ENCODE data around the gene UPK1B.

DNA sequence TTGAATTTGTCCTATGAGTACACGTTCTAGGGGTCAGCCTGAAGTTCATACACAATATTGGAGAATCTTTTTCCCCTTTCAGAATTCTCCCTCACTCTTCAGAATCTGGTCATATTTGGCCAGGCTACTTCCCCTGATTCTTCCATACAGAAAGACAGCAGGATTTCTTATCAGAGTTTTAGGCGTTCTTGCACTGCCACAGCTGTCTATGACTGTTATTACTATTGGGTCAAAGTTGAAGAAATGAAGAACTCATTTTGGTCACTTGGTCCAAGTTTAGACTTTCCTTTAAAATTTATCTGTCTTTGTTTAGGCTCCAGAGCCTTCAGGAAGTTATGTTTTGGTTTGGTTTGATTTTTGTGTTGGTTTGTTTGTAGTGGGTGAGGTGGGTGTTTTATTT is 15.4 kb upstream of the UPK1B start:
- TF ChIP-seq, protein P1, sequence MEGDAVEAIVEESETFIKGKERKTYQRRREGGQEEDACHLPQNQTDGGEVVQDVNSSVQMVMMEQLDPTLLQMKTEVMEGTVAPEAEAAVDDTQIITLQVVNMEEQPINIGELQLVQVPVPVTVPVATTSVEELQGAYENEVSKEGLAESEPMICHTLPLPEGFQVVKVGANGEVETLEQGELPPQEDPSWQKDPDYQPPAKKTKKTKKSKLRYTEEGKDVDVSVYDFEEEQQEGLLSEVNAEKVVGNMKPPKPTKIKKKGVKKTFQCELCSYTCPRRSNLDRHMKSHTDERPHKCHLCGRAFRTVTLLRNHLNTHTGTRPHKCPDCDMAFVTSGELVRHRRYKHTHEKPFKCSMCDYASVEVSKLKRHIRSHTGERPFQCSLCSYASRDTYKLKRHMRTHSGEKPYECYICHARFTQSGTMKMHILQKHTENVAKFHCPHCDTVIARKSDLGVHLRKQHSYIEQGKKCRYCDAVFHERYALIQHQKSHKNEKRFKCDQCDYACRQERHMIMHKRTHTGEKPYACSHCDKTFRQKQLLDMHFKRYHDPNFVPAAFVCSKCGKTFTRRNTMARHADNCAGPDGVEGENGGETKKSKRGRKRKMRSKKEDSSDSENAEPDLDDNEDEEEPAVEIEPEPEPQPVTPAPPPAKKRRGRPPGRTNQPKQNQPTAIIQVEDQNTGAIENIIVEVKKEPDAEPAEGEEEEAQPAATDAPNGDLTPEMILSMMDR (IDR thresholded peaks at IDR 0.05; ENCODE audit: insufficient read depth, low read depth, low read length): no peak
- no peak for TF ChIP-seq EZH2 (IDR thresholded peaks at IDR 0.05; ENCODE audit: insufficient read depth, low read length)

All from astrocyte (in vitro differentiated cells and primary cell).